HepG2 (cell line): ENCODE data around the gene TMTC4. TPM values are rescaled to one million over a fixed set of nuclear protein-coding genes. Genes with fewer than 3 reads are reported as not detected.
A peak's percentile ranks its signal among the peaks of the same experiment; 100 is the strongest.

Experiments
- ATF7 ChIP-seq, 2 experiments: fragments of 450-650 bp in 1 of 2; sonication (generic) in 1 of 2; formaldehyde crosslinking in 1 of 2; IDR thresholded peaks; 2 replicates each; pipeline versions ENCODE4 v1.4.0 to v1.6.1; 2016 to 2020; ENCODE audit warnings: antibody characterized with exemption in 1 of 2, mild to moderate bottlenecking in 1 of 2, missing genetic modification reagents in 1 of 2
- ERF ChIP-seq: IDR thresholded peaks from 2 replicates; pipeline ENCODE4 v1.6.1; 2018; ENCODE audit warnings: missing biosample characterization, missing genetic modification reagents
- ETV6 ChIP-seq: sonication (generic); formaldehyde crosslinking; conservative IDR thresholded peaks from 2 replicates; pipeline ENCODE4 v1.4.0; 2020; ENCODE audit warnings: missing genetic modification reagents
- FOXP1 ChIP-seq, 2 experiments: fragments of 450-650 bp in 1 of 2; IDR thresholded peaks; 2 replicates each; pipeline ENCODE4 v1.6.1; 2017 to 2018; ENCODE audit warnings: antibody characterized with exemption in 1 of 2
- GABPB1 ChIP-seq: IDR thresholded peaks from 2 replicates; pipeline ENCODE4 v1.6.1; 2016; ENCODE audit warnings: mild to moderate bottlenecking, missing genetic modification reagents, moderate library complexity, missing compliant biosample characterization
- GATAD2A ChIP-seq: IDR thresholded peaks from 2 replicates; pipeline ENCODE4 v1.6.1; 2016
- HDAC1 ChIP-seq: sonication (generic); formaldehyde crosslinking; IDR thresholded peaks from 2 replicates; pipeline ENCODE4 v1.5.1; 2020; ENCODE audit warnings: mild to moderate bottlenecking, missing genetic modification reagents
- HOXD1 ChIP-seq: sonication (generic); formaldehyde crosslinking; IDR thresholded peaks from 2 replicates; pipeline ENCODE4 v1.5.0; 2020; ENCODE audit warnings: missing genetic modification reagents
- MIER2 ChIP-seq: IDR thresholded peaks from 2 replicates; pipeline ENCODE4 v1.6.1; 2016; ENCODE audit warnings: missing biosample characterization, missing genetic modification reagents
- NCOR1 ChIP-seq: fragments of 200-600 bp; sonication (generic); IDR thresholded peaks from 2 replicates; pipeline ENCODE4 v1.7.0; 2017; ENCODE audit warnings: antibody characterized with exemption, low read length, borderline replicate concordance
- NR2F2 ChIP-seq: IDR thresholded peaks from 2 replicates; pipeline ENCODE4 v1.6.1; 2012; ENCODE audit warnings: low read depth, inconsistent platforms, borderline replicate concordance
- PITX1 ChIP-seq: sonication (generic); formaldehyde crosslinking; IDR thresholded peaks from 2 replicates; pipeline ENCODE4 v1.5.1; 2020; ENCODE audit warnings: mild to moderate bottlenecking, missing genetic modification reagents
- RXRB ChIP-seq: IDR thresholded peaks from 2 replicates; pipeline ENCODE4 v1.6.1; 2016; ENCODE audit warnings: borderline replicate concordance, missing genetic modification reagents, missing compliant biosample characterization
- ZFAT ChIP-seq: sonication (generic); formaldehyde crosslinking; conservative IDR thresholded peaks from 2 replicates; pipeline ENCODE4 v1.8.1; 2023; ENCODE audit warnings: missing genetic modification reagents, inconsistent platforms
- ZNF282 ChIP-seq: fragments of 450-650 bp; IDR thresholded peaks from 2 replicates; pipeline ENCODE4 v1.6.1; 2018; ENCODE audit not compliant: partially characterized antibody
- ZNF382 ChIP-seq: sonication (generic); formaldehyde crosslinking; IDR thresholded peaks from 2 replicates; pipeline ENCODE4 v1.5.0; 2020; ENCODE audit warnings: missing genetic modification reagents, mild to moderate bottlenecking, borderline replicate concordance
- ZNF550 ChIP-seq: sonication (generic); formaldehyde crosslinking; IDR thresholded peaks from 2 replicates; pipeline ENCODE4 v1.4.0; 2020; ENCODE audit warnings: mild to moderate bottlenecking, missing genetic modification reagents, borderline replicate concordance
- ZNF605 ChIP-seq: sonication (generic); formaldehyde crosslinking; IDR thresholded peaks from 2 replicates; pipeline ENCODE4 v1.8.0; 2022; ENCODE audit warnings: mild to moderate bottlenecking, missing genetic modification reagents
- ZNF672 ChIP-seq: sonication (generic); formaldehyde crosslinking; IDR thresholded peaks from 2 replicates; pipeline ENCODE4 v1.8.1; 2022; ENCODE audit warnings: missing genetic modification reagents
- ZNF713 ChIP-seq: sonication (generic); formaldehyde crosslinking; IDR thresholded peaks from 2 replicates; pipeline ENCODE4 v1.4.0; 2020; ENCODE audit warnings: mild to moderate bottlenecking, missing genetic modification reagents
- ZNF883 ChIP-seq: sonication (generic); formaldehyde crosslinking; IDR thresholded peaks from 2 replicates; pipeline ENCODE4 v1.5.1; 2020; ENCODE audit warnings: mild to moderate bottlenecking, missing genetic modification reagents; ENCODE audit errors: not compliant biosample characterization
- polyA plus RNA-seq, 8 experiments: library from polyadenylated mRNA; depleted of rRNA in 3 of 8; stranded (reverse) in 7 of 8; unstranded in 1 of 8; fragments of >200 nt; fragmentation: Illumina TruSeq in 4 of 8; extraction: Trizol in 4 of 8; gene quantifications; 2 replicates each; pipeline versions ENCODE4 v1.2.1 to v1.2.3, GENCODE V29; 2011 to 2016; ENCODE audit warnings: low read depth in 4 of 8, missing spikeins in 1 of 8, mixed read lengths in 1 of 8; ENCODE audit not compliant: insufficient read depth in 1 of 8
- total RNA-seq, 5 experiments: library from RNA; depleted of rRNA; stranded (reverse); fragments of >200 nt; fragmentation: Illumina TruSeq; extraction: Trizol; gene quantifications; 2 replicates each; pipeline ENCODE4 v1.2.3, GENCODE V29; 2016; ENCODE audit warnings: low read depth in 1 of 5
- TF ChIP-seq, protein P1 (sequence below): sonication (generic); formaldehyde crosslinking; IDR thresholded peaks from 2 replicates; pipeline ENCODE4 v1.4.0; 2020; ENCODE audit warnings: mild to moderate bottlenecking, missing genetic modification reagents
- TF ChIP-seq, protein P2 (sequence below): IDR thresholded peaks from 2 replicates; pipeline ENCODE4 v1.4.0; 2020; ENCODE audit warnings: mild to moderate bottlenecking, missing genetic modification reagents
- TF ChIP-seq, protein P3 (sequence below): IDR thresholded peaks from 2 replicates; pipeline ENCODE4 v1.6.1; 2016; ENCODE audit warnings: low read depth
- TF ChIP-seq, protein P4 (sequence below): sonication (generic); formaldehyde crosslinking; IDR thresholded peaks from 2 replicates; pipeline ENCODE4 v1.5.0; 2020; ENCODE audit warnings: missing genetic modification reagents, mild to moderate bottlenecking, borderline replicate concordance

The TMTC4 gene
- total and polyA plus RNA-seq, 2 of the 13 experiments (the other 11 are each of a cell fraction or from before 2014, with no cell fraction given): 16.0 to 22.6 TPM

DNA sequence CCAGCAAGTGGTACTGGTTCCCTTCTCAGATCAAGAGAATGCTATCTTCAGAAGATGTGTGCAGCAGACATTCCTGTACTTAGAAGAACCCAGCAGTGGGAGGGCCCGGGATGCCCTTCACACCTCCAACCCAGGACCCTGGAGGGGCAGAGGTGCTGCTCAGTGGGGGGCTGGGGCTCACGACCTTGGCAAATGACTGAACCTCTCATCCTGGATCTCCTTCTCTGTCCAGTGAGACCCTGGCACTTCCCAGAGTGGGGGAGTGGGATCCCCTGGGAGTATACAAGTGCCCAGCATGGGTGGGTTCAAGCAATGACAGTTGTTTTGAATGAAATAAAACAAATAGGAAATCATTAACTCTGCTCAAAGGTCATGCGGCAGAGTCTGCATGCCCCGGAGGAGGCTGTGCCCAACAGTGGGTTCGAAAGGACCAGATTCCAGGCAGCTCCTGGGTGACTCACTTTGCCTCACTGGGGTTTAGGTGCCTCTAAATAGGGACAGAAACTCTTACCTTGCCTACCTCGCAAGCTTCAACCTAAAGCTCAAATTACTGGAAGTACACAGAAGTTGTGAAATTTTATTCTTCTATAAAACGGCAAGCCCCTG lies 112.9 kb downstream of the TMTC4 start (continued):
- TF ChIP-seq FOXP1 (IDR thresholded peaks at IDR 0.05) (no peak), FOXP1 (CRISPR knock-in tag; IDR thresholded peaks at IDR 0.05) (peak; percentile 9; the same call in 1 of the 2 replicates), HDAC1 (CRISPR knock-in tag) (no peak), PITX1 (CRISPR knock-in tag) (no peak), ZNF382 (CRISPR knock-in tag) (no peak), RXRB (peak; percentile 41; the same call in 1 of the 2 replicates), MIER2 (CRISPR knock-in tag) (no peak), ETV6 (CRISPR knock-in tag) (no peak), HOXD1 (CRISPR knock-in tag) (no peak), ZNF713 (CRISPR knock-in tag) (no peak), NCOR1 (no peak), NR2F2 (no peak), ZNF883 (no peak), ATF7 (IDR thresholded peaks at IDR 0.05) (no peak), ATF7 (CRISPR knock-in tag; IDR thresholded peaks at IDR 0.05) (no peak), ZNF282 (no peak), GATAD2A (CRISPR knock-in tag) (peak; percentile 41; the same call in 1 of the 2 replicates), GABPB1 (no peak), ZFAT (CRISPR knock-in tag) (no peak), ZNF605 (no peak), ZNF672 (CRISPR knock-in tag) (no peak), ERF (no peak), ZNF550 (no peak)
- TF ChIP-seq, protein P1, sequence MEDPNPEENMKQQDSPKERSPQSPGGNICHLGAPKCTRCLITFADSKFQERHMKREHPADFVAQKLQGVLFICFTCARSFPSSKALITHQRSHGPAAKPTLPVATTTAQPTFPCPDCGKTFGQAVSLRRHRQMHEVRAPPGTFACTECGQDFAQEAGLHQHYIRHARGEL (CRISPR knock-in tag): no peak
- TF ChIP-seq, protein P2, sequence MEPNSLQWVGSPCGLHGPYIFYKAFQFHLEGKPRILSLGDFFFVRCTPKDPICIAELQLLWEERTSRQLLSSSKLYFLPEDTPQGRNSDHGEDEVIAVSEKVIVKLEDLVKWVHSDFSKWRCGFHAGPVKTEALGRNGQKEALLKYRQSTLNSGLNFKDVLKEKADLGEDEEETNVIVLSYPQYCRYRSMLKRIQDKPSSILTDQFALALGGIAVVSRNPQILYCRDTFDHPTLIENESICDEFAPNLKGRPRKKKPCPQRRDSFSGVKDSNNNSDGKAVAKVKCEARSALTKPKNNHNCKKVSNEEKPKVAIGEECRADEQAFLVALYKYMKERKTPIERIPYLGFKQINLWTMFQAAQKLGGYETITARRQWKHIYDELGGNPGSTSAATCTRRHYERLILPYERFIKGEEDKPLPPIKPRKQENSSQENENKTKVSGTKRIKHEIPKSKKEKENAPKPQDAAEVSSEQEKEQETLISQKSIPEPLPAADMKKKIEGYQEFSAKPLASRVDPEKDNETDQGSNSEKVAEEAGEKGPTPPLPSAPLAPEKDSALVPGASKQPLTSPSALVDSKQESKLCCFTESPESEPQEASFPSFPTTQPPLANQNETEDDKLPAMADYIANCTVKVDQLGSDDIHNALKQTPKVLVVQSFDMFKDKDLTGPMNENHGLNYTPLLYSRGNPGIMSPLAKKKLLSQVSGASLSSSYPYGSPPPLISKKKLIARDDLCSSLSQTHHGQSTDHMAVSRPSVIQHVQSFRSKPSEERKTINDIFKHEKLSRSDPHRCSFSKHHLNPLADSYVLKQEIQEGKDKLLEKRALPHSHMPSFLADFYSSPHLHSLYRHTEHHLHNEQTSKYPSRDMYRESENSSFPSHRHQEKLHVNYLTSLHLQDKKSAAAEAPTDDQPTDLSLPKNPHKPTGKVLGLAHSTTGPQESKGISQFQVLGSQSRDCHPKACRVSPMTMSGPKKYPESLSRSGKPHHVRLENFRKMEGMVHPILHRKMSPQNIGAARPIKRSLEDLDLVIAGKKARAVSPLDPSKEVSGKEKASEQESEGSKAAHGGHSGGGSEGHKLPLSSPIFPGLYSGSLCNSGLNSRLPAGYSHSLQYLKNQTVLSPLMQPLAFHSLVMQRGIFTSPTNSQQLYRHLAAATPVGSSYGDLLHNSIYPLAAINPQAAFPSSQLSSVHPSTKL (CRISPR knock-in tag): no peak; the same call in 1 of the 2 replicates
- TF ChIP-seq, protein P3, sequence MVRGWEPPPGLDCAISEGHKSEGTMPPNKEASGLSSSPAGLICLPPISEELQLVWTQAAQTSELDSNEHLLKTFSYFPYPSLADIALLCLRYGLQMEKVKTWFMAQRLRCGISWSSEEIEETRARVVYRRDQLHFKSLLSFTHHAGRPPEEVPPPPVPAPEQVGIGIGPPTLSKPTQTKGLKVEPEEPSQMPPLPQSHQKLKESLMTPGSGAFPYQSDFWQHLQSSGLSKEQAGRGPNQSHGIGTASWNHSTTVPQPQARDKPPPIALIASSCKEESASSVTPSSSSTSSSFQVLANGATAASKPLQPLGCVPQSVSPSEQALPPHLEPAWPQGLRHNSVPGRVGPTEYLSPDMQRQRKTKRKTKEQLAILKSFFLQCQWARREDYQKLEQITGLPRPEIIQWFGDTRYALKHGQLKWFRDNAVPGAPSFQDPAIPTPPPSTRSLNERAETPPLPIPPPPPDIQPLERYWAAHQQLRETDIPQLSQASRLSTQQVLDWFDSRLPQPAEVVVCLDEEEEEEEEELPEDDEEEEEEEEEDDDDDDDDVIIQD (CRISPR knock-in tag): 0 out of 2 replicates have a peak, but pooled peaks have one; percentile 50
- TF ChIP-seq, protein P4, sequence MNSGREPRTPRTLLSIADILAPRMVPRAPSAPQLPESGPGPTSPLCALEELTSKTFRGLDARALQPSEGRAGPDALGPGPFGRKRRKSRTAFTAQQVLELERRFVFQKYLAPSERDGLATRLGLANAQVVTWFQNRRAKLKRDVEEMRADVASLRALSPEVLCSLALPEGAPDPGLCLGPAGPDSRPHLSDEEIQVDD: no peak
